Keratinocyte (primary cell): ENCODE data around the gene SORBS1. TPM values are rescaled to one million over a fixed set of nuclear protein-coding genes. Genes with fewer than 3 reads are reported as not detected.

Experiments used
- DNase-seq: peaks from one replicate; pipeline ENCODE4 v3.0.0-alpha.2; 2011; ENCODE audit warnings: low read depth, missing footprints, low spot score
- FAIRE-seq: peaks from 2 replicates; lab custom pipeline; 2011; peaks lifted over from hg19 to GRCh38; lab: Jason Lieb, UNC
- H2AFZ ChIP-seq: 2 replicates; pipeline ENCODE4 v1.6.0; 2012; ENCODE audit warnings: low read length, control low read depth, inconsistent platforms; ENCODE audit not compliant: control insufficient read depth
- H3K27ac ChIP-seq: 2 replicates; pipeline ENCODE4 v1.5.1; 2011; ENCODE audit warnings: low read length; ENCODE audit not compliant: control insufficient read depth, insufficient read depth
- H3K27me3 ChIP-seq: 3 replicates; pipeline ENCODE4 v1.6.0; 2011; ENCODE audit warnings: low read length; ENCODE audit not compliant: control insufficient read depth, insufficient read depth; ENCODE audit errors: extremely low read depth
- H3K36me3 ChIP-seq, 2 experiments: 2 replicates in 1 of 2; 3 replicates in 1 of 2; pipeline ENCODE4 v1.5.1; 2011; ENCODE audit warnings: low read length in 2 of 2, mild to moderate bottlenecking in 1 of 2; ENCODE audit not compliant: control insufficient read depth in 2 of 2, insufficient read depth in 2 of 2; ENCODE audit errors: extremely low read depth in 1 of 2
- H3K4me1 ChIP-seq: 3 replicates; pipeline ENCODE4 v1.5.1; 2011; ENCODE audit warnings: low read length; ENCODE audit not compliant: control insufficient read depth, insufficient read depth; ENCODE audit errors: extremely low read depth
- H3K4me2 ChIP-seq: 3 replicates; pipeline ENCODE4 v1.6.0; 2011; ENCODE audit warnings: low read depth, low read length; ENCODE audit not compliant: control insufficient read depth, insufficient read depth; ENCODE audit errors: extremely low read depth
- H3K4me3 ChIP-seq, 3 experiments: fragments of 200-600 bp in 1 of 3; sonication (generic) in 1 of 3; 2 replicates in 2 of 3; 3 replicates in 1 of 3; pipeline ENCODE4 v1.5.1; 2011 to 2016; ENCODE audit warnings: low read length in 3 of 3, mild to moderate bottlenecking in 3 of 3, control low read depth in 2 of 3, inconsistent platforms in 1 of 3, low read depth in 1 of 3, mixed read lengths in 1 of 3, mixed run types in 1 of 3, moderate library complexity in 1 of 3; ENCODE audit not compliant: control insufficient read depth in 2 of 3, insufficient read depth in 2 of 3; ENCODE audit errors: extremely low read depth in 1 of 3
- H3K79me2 ChIP-seq: 2 replicates; pipeline ENCODE4 v1.6.0; 2012; ENCODE audit warnings: low read length; ENCODE audit not compliant: control insufficient read depth, insufficient read depth
- H3K9ac ChIP-seq: 3 replicates; pipeline ENCODE4 v1.6.0; 2011; ENCODE audit warnings: low read length; ENCODE audit not compliant: control insufficient read depth, insufficient read depth; ENCODE audit errors: extremely low read depth
- H3K9me1 ChIP-seq: 3 replicates; pipeline ENCODE4 v1.6.0; 2011; ENCODE audit warnings: low read length; ENCODE audit not compliant: control insufficient read depth, insufficient read depth; ENCODE audit errors: extremely low read depth
- H3K9me3 ChIP-seq: 2 replicates; pipeline ENCODE4 v1.5.1; 2012; ENCODE audit warnings: low read depth, low read length; ENCODE audit not compliant: control insufficient read depth
- H4K20me1 ChIP-seq: 3 replicates; pipeline ENCODE4 v1.6.0; 2011; ENCODE audit warnings: low read length; ENCODE audit not compliant: control insufficient read depth, insufficient read depth; ENCODE audit errors: extremely low read depth
- EZH2 ChIP-seq: IDR thresholded peaks from one replicate; pipeline ENCODE4 v1.6.1; 2012; ENCODE audit warnings: inconsistent platforms, mild to moderate bottlenecking, low read length, moderate library complexity
- dilution Hi-C: fragments of 300-500 bp; cut with MboI; formaldehyde crosslinking; loops from one replicate; pipeline ENCODE4 v1.7.0; 2020; ENCODE audit warnings: low sequenced_read_pairs; ENCODE audit not compliant: extremely low pct_ligation_motif_present
- polyA plus RNA-seq, 5 experiments: library from polyadenylated mRNA; depleted of rRNA in 3 of 5; stranded (reverse) in 3 of 5; stranded (forward) in 1 of 5; unstranded in 1 of 5; fragments of >200 nt; gene quantifications; 1 replicate in 1 of 5; 2 replicates in 3 of 5; 3 replicates in 1 of 5; pipeline versions ENCODE4 v1.2.1 to v1.2.3, GENCODE V29; 2011 to 2012; ENCODE audit warnings: missing spikeins in 2 of 5, low read depth in 1 of 5, low replicate concordance in 1 of 5
- TF ChIP-seq, protein P1 (sequence below), 3 experiments: IDR thresholded peaks in 1 of 3; conservative IDR thresholded peaks in 1 of 3; optimal IDR thresholded peaks in 1 of 3; 2 replicates in 2 of 3; 3 replicates in 1 of 3; pipeline versions ENCODE3 to v1.5.1; 2011; ENCODE audit warnings: low read length in 3 of 3, mild to moderate bottlenecking in 3 of 3, moderate library complexity in 2 of 3, control low read depth in 1 of 3, inconsistent platforms in 1 of 3; ENCODE audit not compliant: insufficient read depth in 2 of 3; ENCODE audit errors: extremely low read depth in 1 of 3

SORBS1 gene
- polyA plus RNA-seq, 1 donor (not counting 4 experiments of a cell fraction or from before 2014, with no cell fraction given) = 0.42 TPM

- no peak overlapping the region for H2AFZ ChIP-seq
- H3K4me3 ChIP-seq = no peak overlapping the region
- dilution Hi-C loops = no loop called here
- FAIRE-seq (no peak), DNase-seq (no peak)
- TF ChIP-seq, protein P1, sequence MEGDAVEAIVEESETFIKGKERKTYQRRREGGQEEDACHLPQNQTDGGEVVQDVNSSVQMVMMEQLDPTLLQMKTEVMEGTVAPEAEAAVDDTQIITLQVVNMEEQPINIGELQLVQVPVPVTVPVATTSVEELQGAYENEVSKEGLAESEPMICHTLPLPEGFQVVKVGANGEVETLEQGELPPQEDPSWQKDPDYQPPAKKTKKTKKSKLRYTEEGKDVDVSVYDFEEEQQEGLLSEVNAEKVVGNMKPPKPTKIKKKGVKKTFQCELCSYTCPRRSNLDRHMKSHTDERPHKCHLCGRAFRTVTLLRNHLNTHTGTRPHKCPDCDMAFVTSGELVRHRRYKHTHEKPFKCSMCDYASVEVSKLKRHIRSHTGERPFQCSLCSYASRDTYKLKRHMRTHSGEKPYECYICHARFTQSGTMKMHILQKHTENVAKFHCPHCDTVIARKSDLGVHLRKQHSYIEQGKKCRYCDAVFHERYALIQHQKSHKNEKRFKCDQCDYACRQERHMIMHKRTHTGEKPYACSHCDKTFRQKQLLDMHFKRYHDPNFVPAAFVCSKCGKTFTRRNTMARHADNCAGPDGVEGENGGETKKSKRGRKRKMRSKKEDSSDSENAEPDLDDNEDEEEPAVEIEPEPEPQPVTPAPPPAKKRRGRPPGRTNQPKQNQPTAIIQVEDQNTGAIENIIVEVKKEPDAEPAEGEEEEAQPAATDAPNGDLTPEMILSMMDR (optimal IDR thresholded peaks at IDR 0.05 in 1 of 3, IDR thresholded peaks at IDR 0.05 in 1 of 3, conservative IDR thresholded peaks at IDR 0.05 in 1 of 3; ENCODE audit: extremely low read depth in 1 of 3, insufficient read depth in 2 of 3, low read length in 3 of 3) = no peak
- no peak for TF ChIP-seq EZH2
- H3K9me1 ChIP-seq = no peaks in the 10 kb centered on the region
- H3K27ac ChIP-seq = no peak overlapping the region
- H4K20me1 ChIP-seq = no peaks in the 10 kb centered on the region
- peaks cover 5% of the 10 kb centered on the region for H3K4me1 ChIP-seq
- H3K36me3 ChIP-seq = no peaks in the 10 kb centered on the region
- H3K4me2 ChIP-seq = no peak overlapping the region
- no peaks in the 10 kb centered on the region for H3K27me3 ChIP-seq
- H3K9me3 ChIP-seq = no peaks in the 10 kb centered on the region
- no peak overlapping the region for H3K9ac ChIP-seq
- H3K79me2 ChIP-seq = no peaks in the 10 kb centered on the region
These were observed 55.0 kb downstream of the SORBS1 start for GRCh38 chr10:95506056-95506737.

GRCh38 chr10:95505641-95506040, 55.5 kb downstream of the SORBS1 start:
- Histone ChIP-seq H2AFZ (no peak overlapping the region), H3K27ac (no peak overlapping the region), H3K4me3 (no peak overlapping the region), H3K9me3 (no peaks in the 10 kb centered on the region), H3K9me1 (no peaks in the 10 kb centered on the region), H3K36me3 (no peaks in the 10 kb centered on the region), H3K4me1 (peaks cover 5% of the 10 kb centered on the region), H3K79me2 (no peaks in the 10 kb centered on the region), H3K4me2 (no peak overlapping the region), H3K27me3 (no peaks in the 10 kb centered on the region), H3K9ac (no peak overlapping the region), H4K20me1 (no peaks in the 10 kb centered on the region)
- no peak for FAIRE-seq
- DNase-seq = no peak
- TF ChIP-seq, protein P1 (optimal IDR thresholded peaks at IDR 0.05 in 1 of 3, IDR thresholded peaks at IDR 0.05 in 1 of 3, conservative IDR thresholded peaks at IDR 0.05 in 1 of 3; ENCODE audit: extremely low read depth in 1 of 3, insufficient read depth in 2 of 3, low read length in 3 of 3) = no peak
- TF ChIP-seq EZH2 = no peak
- dilution Hi-C loops = no loop called here
